ENCODE measurements around the gene S100A2. TPM values are rescaled to one million over a fixed set of nuclear protein-coding genes. Genes with fewer than 3 reads are reported as not detected.

Gene S100A2
- not detected in 2 replicates for total RNA-seq

DNA sequence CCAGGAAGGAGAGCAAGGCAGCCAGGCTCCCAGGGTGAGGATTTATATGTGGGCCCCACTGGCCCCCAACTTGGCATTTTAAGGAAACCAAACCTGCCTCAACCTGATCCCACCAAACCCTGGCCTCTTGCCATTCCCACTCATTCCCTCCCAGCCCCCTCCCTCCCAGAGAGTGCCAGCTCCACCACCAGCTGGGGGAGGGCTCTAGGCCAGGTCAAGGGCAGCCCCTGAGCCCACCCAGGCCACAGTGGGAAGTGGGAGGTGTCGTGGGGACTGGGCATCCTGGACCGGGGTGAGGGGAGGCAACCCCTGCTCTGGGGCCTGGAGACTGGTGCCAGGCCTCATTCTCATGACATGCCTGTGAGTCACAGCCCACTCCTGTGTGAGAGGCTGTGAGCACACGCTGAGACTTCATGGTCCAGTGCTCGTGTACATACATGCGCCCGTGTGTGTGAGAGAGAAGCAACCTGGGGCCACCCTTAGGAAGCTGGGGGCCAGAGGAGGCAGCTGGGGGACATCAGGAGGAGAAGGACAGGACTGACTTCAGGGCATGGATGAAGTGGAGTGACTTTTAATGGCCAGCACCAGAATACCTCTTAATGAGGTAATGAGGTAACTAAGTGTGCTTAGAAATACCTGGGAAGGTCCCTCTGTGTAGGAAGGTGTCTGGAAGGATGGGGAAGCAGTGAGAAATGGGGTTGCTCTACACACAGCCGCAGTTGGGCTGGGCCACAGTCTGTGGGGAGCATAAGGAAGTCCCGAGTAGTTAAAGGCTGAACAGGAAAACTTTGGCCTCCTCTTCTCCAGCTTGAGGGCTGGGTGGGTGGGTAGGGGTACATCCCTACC, at the start of gene S100A2:
TSS of gene S100A2 (minus strand) at position 316 of the 846 bp plus-strand sequence. CDS start 1,967 bp downstream, outside the sequence.

DNA sequence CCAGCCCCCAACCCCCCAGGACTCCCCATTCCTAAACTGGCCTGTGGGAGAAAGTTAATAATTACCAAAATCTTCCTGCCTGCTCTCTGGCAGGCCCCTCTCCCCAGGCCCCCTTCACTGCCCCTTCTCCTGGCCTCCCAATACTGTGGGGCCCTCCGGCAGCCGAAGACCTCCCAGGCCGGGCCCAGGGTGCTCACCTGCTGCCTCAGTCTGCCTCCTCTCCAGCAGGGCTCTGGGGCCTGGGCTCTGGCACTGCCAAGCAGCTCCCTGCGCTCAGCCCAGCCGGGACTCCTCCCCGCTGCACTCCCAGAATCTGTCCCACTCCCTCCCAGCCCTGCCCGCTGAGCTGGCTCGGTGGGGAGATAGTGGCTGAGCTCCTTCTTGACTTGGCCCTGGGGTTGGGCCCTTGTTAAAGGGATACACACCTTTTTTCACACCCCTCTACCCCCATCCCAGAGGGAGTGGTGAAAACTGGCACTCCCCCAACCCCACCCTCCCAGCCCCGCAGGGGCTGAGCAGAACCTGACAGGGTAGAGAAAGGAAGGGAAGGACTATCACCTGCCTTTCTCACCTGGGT, 47.2 kb upstream of the S100A2 start, which contains the start of gene S100A16:
TSS of gene S100A16 (minus strand) at position 383 of the 577 bp plus-strand sequence. CDS start 4,986 bp downstream, outside the sequence.

DNA sequence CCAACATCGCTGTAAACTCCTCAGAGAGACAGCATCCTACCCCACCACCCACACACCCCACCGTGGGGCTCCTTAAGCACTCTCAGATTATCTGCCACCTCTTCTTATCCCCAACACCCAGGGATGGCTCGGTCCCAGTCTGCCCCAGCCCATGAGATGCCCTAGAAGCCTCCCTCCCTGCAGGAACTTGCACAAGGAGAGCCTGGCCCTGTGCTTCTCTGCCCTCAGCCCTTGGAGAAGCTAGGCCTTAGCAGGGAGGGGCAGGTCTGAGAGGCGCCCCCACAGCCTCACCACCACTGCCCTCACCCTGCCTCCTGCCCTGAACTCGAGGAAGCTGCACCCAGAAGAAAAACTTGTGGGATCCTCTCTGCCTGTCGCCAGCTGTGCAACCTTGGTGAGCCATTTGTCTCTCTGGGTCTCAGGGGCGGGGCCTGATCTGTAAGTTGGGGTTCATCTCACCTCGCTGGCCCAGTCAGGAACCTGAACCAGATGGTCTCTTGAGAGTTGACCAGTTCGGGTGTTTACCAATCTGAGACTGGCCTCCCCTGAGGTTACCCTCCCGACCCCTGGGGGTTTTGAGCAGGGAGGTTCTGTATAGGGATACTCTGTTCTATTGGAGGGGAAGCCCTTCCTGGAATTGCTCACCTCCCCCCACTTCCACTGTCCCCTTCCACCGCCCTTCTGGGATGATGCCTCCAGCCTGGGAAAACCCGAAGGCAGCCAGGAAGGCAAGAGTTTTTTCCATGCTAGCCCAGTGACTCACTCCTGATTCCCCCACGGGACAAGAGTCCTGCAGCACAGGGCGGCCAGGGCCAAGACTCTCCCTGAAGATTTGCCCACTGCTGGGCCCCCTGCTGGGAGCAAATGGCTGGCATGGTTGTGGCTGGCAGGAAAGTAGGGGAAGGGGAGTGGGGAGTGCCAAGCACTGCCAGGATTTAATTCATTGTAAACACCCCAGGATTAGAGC, 16.6 kb downstream of the S100A2 start, which contains the start of gene S100A3:
TSS of gene S100A3 (minus strand) at position 537 of the 967 bp plus-strand sequence. CDS start 773 bp downstream, outside the sequence.

DNA sequence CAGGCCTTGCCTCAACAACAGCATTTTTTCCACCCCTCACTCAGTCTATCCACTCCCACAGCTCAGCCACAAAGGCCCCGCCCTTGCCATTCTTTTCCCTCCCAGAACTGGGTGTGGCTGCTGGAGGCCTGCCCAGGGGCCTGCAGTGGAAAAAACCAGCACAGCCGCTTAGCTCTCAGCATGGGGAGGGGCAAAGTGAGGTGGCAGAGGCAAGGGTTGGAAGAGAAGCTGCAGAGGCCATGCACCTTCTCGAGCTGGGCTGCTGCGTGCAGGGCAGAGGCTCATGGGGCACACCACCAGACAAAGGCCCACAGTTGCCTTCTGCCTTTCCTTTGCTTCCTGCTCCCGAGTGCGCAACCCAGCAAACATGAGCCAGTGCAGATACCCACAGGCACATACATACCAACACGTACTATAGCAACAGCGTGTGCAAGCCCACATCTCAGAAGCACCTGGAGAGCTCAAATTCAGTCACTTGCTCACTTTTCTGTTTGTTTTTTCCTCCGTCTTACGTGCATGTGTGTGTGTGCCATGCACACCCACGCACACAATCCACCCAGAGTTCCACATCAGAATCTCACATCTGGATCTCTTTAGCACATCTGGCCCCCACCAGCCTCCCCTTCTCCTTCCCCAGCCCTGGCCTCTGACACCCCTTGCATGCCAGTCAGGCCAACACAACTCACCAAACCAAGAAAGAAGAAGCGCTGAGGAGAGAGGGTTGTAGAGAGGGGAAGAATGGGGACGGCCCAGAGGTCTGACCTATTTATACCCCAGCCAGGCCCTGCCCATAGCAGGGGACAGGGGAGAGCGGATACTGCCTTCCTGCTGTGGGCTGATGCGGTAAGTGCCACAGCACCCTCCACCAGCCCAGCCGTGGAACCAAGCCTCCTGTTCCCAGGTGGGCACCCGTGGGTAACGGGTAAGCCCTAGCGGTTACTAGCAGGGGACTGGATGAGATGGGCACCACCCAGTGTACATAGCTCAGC, 20.3 kb downstream of the S100A2 start, which contains the start of gene S100A4:
TSS of gene S100A4 (minus strand) at position 740 of the 989 bp plus-strand sequence. CDS start 1,012 bp downstream, outside the sequence.

DNA sequence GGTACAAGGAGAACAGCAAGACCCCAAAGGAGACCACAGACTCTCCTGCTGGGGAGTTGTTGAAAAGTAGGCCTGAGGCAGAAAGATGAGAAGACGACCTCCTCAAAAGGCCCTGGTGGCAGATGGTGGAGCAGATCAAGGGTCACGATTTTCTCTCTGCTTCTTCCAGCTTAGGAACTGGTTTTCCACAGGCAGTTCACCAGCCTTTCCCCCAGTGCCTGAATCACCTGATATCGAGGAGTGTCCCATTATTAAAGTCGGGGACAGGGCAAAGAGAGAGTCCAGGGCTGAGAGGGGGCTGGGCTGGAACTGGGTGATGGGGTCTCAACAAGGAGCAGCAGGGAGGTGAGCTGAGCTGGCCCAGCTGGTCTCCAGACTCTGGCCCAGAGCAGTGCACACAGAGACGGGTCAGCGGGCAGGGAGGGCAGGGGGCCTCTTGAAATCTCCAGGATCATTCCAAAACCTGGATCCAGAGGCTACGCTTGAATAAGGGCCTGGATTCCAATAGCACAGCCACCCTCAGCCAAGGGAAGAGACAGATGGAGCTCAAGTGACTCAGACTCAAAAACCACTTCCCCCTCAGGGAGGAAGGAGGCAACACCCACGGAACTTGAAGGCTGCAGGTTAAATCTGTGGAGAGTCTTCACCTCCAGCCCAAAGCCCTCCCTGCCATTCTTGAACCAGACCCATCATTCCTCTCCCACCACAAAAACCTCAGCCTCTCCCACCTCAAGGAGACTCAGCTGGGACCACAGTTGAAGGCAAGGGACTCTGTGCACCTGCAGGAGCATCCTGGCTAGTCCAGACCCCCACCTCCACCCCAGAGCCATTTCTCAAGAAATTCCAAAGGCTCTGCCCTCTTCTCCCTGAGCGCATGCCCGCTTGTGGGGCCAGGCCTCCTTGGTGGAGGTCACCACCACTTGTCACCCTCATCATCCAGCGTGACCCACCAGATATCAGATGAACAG, 25.0 kb downstream of the S100A2 start, which contains the start of gene S100A5:
TSS of gene S100A5 (minus strand) at position 541 of the 968 bp plus-strand sequence. CDS start 743 bp downstream, outside the sequence.

DNA sequence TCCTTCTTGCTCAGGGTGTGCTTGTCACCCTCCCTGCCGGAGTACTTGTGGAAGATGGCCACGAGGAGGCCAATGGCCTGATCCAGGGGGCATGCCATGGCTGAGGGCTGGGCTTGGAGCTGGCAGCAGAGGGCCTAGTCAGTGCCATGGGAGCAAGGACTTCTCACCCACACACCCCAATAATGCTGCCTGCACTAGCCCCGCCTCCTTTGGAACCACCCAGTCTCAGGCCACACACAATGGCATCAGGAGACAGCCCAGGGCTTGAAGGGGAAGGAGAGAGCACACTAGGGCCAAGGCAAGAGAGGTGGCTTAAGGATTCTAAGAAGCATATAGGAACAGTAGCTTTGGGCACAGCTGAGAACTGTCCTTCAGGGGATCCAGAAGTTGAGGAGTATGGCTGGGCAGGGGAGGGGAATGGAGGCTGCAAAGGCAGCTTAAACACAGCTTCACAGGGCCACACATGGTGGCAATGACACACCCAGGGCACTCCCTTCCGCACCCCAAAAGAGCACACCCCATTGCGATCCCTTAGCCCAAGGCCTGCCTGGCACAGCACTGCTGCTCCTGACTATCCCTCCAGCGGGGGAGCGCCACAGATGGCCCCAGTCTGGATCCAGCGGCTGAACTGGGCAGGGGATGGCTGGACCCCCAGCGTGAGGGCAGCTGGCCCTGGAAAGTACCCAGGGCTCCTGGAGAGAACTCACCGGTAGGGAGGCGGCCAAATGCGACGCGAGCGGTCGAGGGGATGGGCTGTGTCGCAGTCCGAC, 30.2 kb downstream of the S100A2 start, which contains the start of gene S100A6:
TSS of gene S100A6 (minus strand) at position 750 of the 770 bp plus-strand sequence. CDS start at position 98, 652 bp downstream.

Other genes starting within 250 kb of the S100A2 start
- not detected in 2 replicates for gene PGLYRP4, start 217.0 kb downstream of the S100A2 start, total RNA-seq
- gene S100A9, start 208.0 kb downstream of the S100A2 start, total RNA-seq = 0.82 TPM in 1 of 2 replicates, not detected in the other
- gene S100A12, start 190.2 kb downstream of the S100A2 start, total RNA-seq = not detected in 2 replicates
- not detected in 2 replicates for gene S100A8, start 174.8 kb downstream of the S100A2 start, total RNA-seq
- gene S100A7A, start 149.3 kb downstream of the S100A2 start, total RNA-seq = not detected in 2 replicates
- not detected in 2 replicates for gene S100A7, start 105.2 kb downstream of the S100A2 start, total RNA-seq
- 841 and 1,509 TPM in 2 replicates for gene S100A6, start 29.9 kb downstream of the S100A2 start, total RNA-seq
- not detected in 2 replicates for gene S100A5, start 24.9 kb downstream of the S100A2 start, total RNA-seq
- gene S100A4, start 20.0 kb downstream of the S100A2 start, total RNA-seq = 33.4 and 191 TPM in 2 replicates
- 2.5 and 10.0 TPM in 2 replicates for gene S100A3, start 16.6 kb downstream of the S100A2 start, total RNA-seq
- gene S100A16, start 47.3 kb upstream of the S100A2 start, total RNA-seq = 169 and 192 TPM in 2 replicates
- not detected in 2 replicates for gene S100A14, start 50.5 kb upstream of the S100A2 start, total RNA-seq
- gene S100A13, start 61.7 kb upstream of the S100A2 start, total RNA-seq = 178 and 215 TPM in 2 replicates
- gene S100A1, start 62.6 kb upstream of the S100A2 start, total RNA-seq = 0.12 and 0.17 TPM in 2 replicates
- gene CHTOP, start 68.2 kb upstream of the S100A2 start, total RNA-seq = 22.6 and 28.5 TPM in 2 replicates
- 59.2 and 71.2 TPM in 2 replicates for gene SNAPIN, start 92.9 kb upstream of the S100A2 start, total RNA-seq
- 107 and 114 TPM in 2 replicates for gene ILF2, start 105.1 kb upstream of the S100A2 start, total RNA-seq
- gene NPR1, start 112.8 kb upstream of the S100A2 start, total RNA-seq = 46.2 and 84.8 TPM in 2 replicates
- gene INTS3, start 162.2 kb upstream of the S100A2 start, total RNA-seq = 26.0 and 38.2 TPM in 2 replicates
- 53.7 and 65.2 TPM in 2 replicates for gene SLC27A3, start 209.6 kb upstream of the S100A2 start, total RNA-seq

All from pericardium fibroblast (primary cell).